Vagina (tissue), 2 donors: ENCODE measurements around the gene FAM20B.

Experiments
- POLR2A ChIP-seq, 2 donors: fragments of 450-650 bp; IDR thresholded peaks; one replicate each; pipeline ENCODE4 v1.6.1; 2017; ENCODE audit warnings: antibody characterized with exemption in 2 of 2, mild to moderate bottlenecking in 2 of 2, moderate library complexity in 2 of 2
- POLR2AphosphoS5 ChIP-seq, 2 donors: sonication (generic); formaldehyde crosslinking; IDR thresholded peaks; one replicate each; pipeline ENCODE4 v1.9.0; 2017; ENCODE audit warnings: antibody characterized with exemption in 2 of 2, mild to moderate bottlenecking in 2 of 2, low read depth in 1 of 2; ENCODE audit not compliant: insufficient read depth in 1 of 2
- TF ChIP-seq, protein P1 (sequence below), 3 experiments: fragments of 450-650 bp in 2 of 3; fragments of 200-600 bp in 1 of 3; sonication (generic) in 1 of 3; IDR thresholded peaks; one replicate each; pipeline ENCODE4 v1.5.1; 2017 to 2019; ENCODE audit warnings: antibody characterized with exemption in 3 of 3, mild to moderate bottlenecking in 2 of 3, moderate library complexity in 2 of 3

- TF ChIP-seq, protein P1, sequence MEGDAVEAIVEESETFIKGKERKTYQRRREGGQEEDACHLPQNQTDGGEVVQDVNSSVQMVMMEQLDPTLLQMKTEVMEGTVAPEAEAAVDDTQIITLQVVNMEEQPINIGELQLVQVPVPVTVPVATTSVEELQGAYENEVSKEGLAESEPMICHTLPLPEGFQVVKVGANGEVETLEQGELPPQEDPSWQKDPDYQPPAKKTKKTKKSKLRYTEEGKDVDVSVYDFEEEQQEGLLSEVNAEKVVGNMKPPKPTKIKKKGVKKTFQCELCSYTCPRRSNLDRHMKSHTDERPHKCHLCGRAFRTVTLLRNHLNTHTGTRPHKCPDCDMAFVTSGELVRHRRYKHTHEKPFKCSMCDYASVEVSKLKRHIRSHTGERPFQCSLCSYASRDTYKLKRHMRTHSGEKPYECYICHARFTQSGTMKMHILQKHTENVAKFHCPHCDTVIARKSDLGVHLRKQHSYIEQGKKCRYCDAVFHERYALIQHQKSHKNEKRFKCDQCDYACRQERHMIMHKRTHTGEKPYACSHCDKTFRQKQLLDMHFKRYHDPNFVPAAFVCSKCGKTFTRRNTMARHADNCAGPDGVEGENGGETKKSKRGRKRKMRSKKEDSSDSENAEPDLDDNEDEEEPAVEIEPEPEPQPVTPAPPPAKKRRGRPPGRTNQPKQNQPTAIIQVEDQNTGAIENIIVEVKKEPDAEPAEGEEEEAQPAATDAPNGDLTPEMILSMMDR (IDR thresholded peaks at IDR 0.05) = no peak
- no peak for TF ChIP-seq POLR2A (IDR thresholded peaks at IDR 0.05)
- TF ChIP-seq POLR2AphosphoS5 (IDR thresholded peaks at IDR 0.05; ENCODE audit: insufficient read depth in 1 of 2, low read depth in 1 of 2) = no peak
These were observed 28.3 kb upstream of the FAM20B start for GRCh38 chr1:178997428-178997827.
